ENCODE results near the gene SGIP1. TPM values are rescaled to one million over a fixed set of nuclear protein-coding genes. Genes with fewer than 3 reads are reported as not detected.

The SGIP1 gene
- total RNA-seq, 1 donor from 2014 or later: 16.0 TPM

GRCh38 chr1:66681686-66682085 is 147.7 kb downstream of the SGIP1 start:
- Mint-ChIP-seq H3K4me1 (ENCODE audit: low read depth) (peaks cover 6% of the 10 kb centered on the region), H3K27me3 (no peaks in the 10 kb centered on the region), H3K4me3 (ENCODE audit: low read depth) (no peak overlapping the region), H3K9me3 (ENCODE audit: low read depth) (no peaks in the 10 kb centered on the region), H3K27ac (no peak overlapping the region), H3K36me3 (ENCODE audit: insufficient read depth) (no peaks in the 10 kb centered on the region)
- DNase-seq (ENCODE audit: low spot score, unreplicated experiment): no peak
- no peak for TF ChIP-seq CTCF (IDR thresholded peaks at IDR 0.05; ENCODE audit: unreplicated experiment)

GRCh38 chr1:66682106-66682505 is 148.2 kb downstream of the SGIP1 start:
- no peaks in the 10 kb centered on the region for H3K27me3 Mint-ChIP-seq
- no peak for TF ChIP-seq CTCF (IDR thresholded peaks at IDR 0.05; ENCODE audit: unreplicated experiment)
- no peak for DNase-seq (ENCODE audit: low spot score, unreplicated experiment)
- no peak overlapping the region for H3K27ac Mint-ChIP-seq
- no peak overlapping the region for H3K4me3 Mint-ChIP-seq (ENCODE audit: low read depth)
- H3K4me1 Mint-ChIP-seq (ENCODE audit: low read depth): peaks cover 10% of the 10 kb centered on the region
- H3K9me3 Mint-ChIP-seq (ENCODE audit: low read depth): no peaks in the 10 kb centered on the region
- H3K36me3 Mint-ChIP-seq (ENCODE audit: insufficient read depth): no peaks in the 10 kb centered on the region

GRCh38 chr1:66684353-66684752 is 150.4 kb downstream of the SGIP1 start:
- H3K27me3 Mint-ChIP-seq: peaks cover under 1% of the 10 kb centered on the region
- TF ChIP-seq CTCF (IDR thresholded peaks at IDR 0.05; ENCODE audit: unreplicated experiment): no peak
- no peaks in the 10 kb centered on the region for H3K36me3 Mint-ChIP-seq (ENCODE audit: insufficient read depth)
- H3K27ac Mint-ChIP-seq: no peak overlapping the region
- no peak overlapping the region for H3K4me3 Mint-ChIP-seq (ENCODE audit: low read depth)
- H3K9me3 Mint-ChIP-seq (ENCODE audit: low read depth): no peaks in the 10 kb centered on the region
- H3K4me1 Mint-ChIP-seq (ENCODE audit: low read depth): peaks cover 16% of the 10 kb centered on the region
- no peak for DNase-seq (ENCODE audit: low spot score, unreplicated experiment)

- Mint-ChIP-seq H3K36me3 (ENCODE audit: insufficient read depth) (peaks cover 2% of the 10 kb centered on the region), H3K4me3 (ENCODE audit: low read depth) (no peak overlapping the region), H3K4me1 (ENCODE audit: low read depth) (peaks cover 16% of the 10 kb centered on the region), H3K27ac (no peak overlapping the region), H3K9me3 (ENCODE audit: low read depth) (no peaks in the 10 kb centered on the region), H3K27me3 (peaks cover 5% of the 10 kb centered on the region)
- DNase-seq (ENCODE audit: low spot score, unreplicated experiment): no peak
- TF ChIP-seq CTCF (IDR thresholded peaks at IDR 0.05; ENCODE audit: unreplicated experiment): no peak
Observed at GRCh38 chr1:66685265-66685664, 151.3 kb downstream of the SGIP1 start.

GRCh38 chr1:66685670-66686069 is 151.7 kb downstream of the SGIP1 start:
- Mint-ChIP-seq H3K4me3 (ENCODE audit: low read depth) (no peak overlapping the region), H3K9me3 (ENCODE audit: low read depth) (no peaks in the 10 kb centered on the region), H3K27me3 (peaks cover 6% of the 10 kb centered on the region), H3K4me1 (ENCODE audit: low read depth) (peaks cover 16% of the 10 kb centered on the region), H3K27ac (no peak overlapping the region), H3K36me3 (ENCODE audit: insufficient read depth) (peaks cover 2% of the 10 kb centered on the region)
- no peak for TF ChIP-seq CTCF (IDR thresholded peaks at IDR 0.05; ENCODE audit: unreplicated experiment)
- DNase-seq (ENCODE audit: low spot score, unreplicated experiment): no peak

Measured in progenitor cell of endocrine pancreas (in vitro differentiated cells).